CD14-positive monocyte (primary cell): Measurements from ENCODE around the gene CACNA1C. TPM values are rescaled to one million over a fixed set of nuclear protein-coding genes. Genes with fewer than 3 reads are reported as not detected.

Experiments used
- DNase-seq, 3 donors: peaks; one replicate each; pipeline ENCODE4 v3.0.0-alpha.2; 2011 to 2022
- H2AFZ ChIP-seq: 2 replicates; pipeline ENCODE4 v1.6.0; 2012; ENCODE audit warnings: mild to moderate bottlenecking, low read depth, low read length, inconsistent platforms; ENCODE audit not compliant: insufficient read depth, poor library complexity, severe bottlenecking
- H3K27ac ChIP-seq, 2 donors: 1 replicate in 1 of 2; 2 replicates in 1 of 2; pipeline ENCODE4 v1.5.1; 2012 to 2013; ENCODE audit warnings: low read length in 2 of 2, control low read depth in 1 of 2, inconsistent platforms in 1 of 2, low read depth in 1 of 2, mild to moderate bottlenecking in 1 of 2
- H3K27me3 ChIP-seq, 2 donors: one replicate each; pipeline versions ENCODE4 v1.6.0 to v1.6.1; 2011 to 2013; ENCODE audit warnings: low read length in 2 of 2; ENCODE audit not compliant: control insufficient read depth in 2 of 2, insufficient read depth in 2 of 2
- H3K36me3 ChIP-seq, 2 donors: replicated peaks in 1 of 2; 1 replicate in 1 of 2; 2 replicates in 1 of 2; pipeline versions ENCODE4 v1.5.1 to v1.6.1; 2012 to 2013; ENCODE audit warnings: low read length in 2 of 2, control low read depth in 1 of 2, inconsistent platforms in 1 of 2, mild to moderate bottlenecking in 1 of 2; ENCODE audit not compliant: insufficient read depth in 2 of 2, control insufficient read depth in 1 of 2
- H3K4me1 ChIP-seq, 2 donors: 1 replicate in 1 of 2; 2 replicates in 1 of 2; pipeline versions ENCODE4 v1.5.1 to v1.6.1; 2012 to 2013; ENCODE audit warnings: low read length in 2 of 2, control low read depth in 1 of 2, inconsistent platforms in 1 of 2, mild to moderate bottlenecking in 1 of 2, moderate library complexity in 1 of 2; ENCODE audit not compliant: insufficient read depth in 2 of 2, control insufficient read depth in 1 of 2
- H3K4me2 ChIP-seq: replicated peaks from 2 replicates; pipeline ENCODE3; 2012; ENCODE audit warnings: low read length, moderate library complexity, mild to moderate bottlenecking; ENCODE audit not compliant: poor library complexity, severe bottlenecking; ENCODE audit errors: extremely low read depth
- H3K4me3 ChIP-seq, 3 experiments: fragments of 200-600 bp in 1 of 3; sonication (generic) in 1 of 3; replicated peaks in 1 of 3; 1 replicate in 2 of 3; 2 replicates in 1 of 3; pipeline ENCODE4 v1.5.1; 2011 to 2013; ENCODE audit warnings: low read length in 3 of 3, mild to moderate bottlenecking in 3 of 3, control low read depth in 2 of 3, low read depth in 2 of 3, inconsistent platforms in 1 of 3, moderate library complexity in 1 of 3
- H3K79me2 ChIP-seq: 2 replicates; pipeline ENCODE4 v1.6.0; 2012; ENCODE audit warnings: mild to moderate bottlenecking, control low read depth, inconsistent platforms, low read length, moderate library complexity; ENCODE audit not compliant: insufficient read depth
- H3K9ac ChIP-seq: 2 replicates; pipeline ENCODE4 v1.6.0; 2017; ENCODE audit warnings: low read length, mild to moderate bottlenecking; ENCODE audit not compliant: insufficient read depth, poor library complexity, severe bottlenecking
- H3K9me3 ChIP-seq, 2 donors: replicated peaks in 1 of 2; 1 replicate in 1 of 2; 2 replicates in 1 of 2; pipeline versions ENCODE4 v1.5.1 to v1.6.1; 2012 to 2013; ENCODE audit warnings: low read length in 2 of 2, control low read depth in 1 of 2; ENCODE audit not compliant: control insufficient read depth in 1 of 2, insufficient read depth in 1 of 2
- H4K20me1 ChIP-seq: 2 replicates; pipeline ENCODE4 v1.6.0; 2012; ENCODE audit warnings: mild to moderate bottlenecking, low read length, control low read depth, moderate library complexity; ENCODE audit not compliant: insufficient read depth
- H3K27ac Mint-ChIP-seq, 7 donors: one replicate each; pipeline ENCODE4 v1.8.0; 2020; ENCODE audit warnings: mild to moderate bottlenecking in 7 of 7, mixed read lengths in 7 of 7, moderate library complexity in 6 of 7, inconsistent platforms in 2 of 7
- H3K27me3 Mint-ChIP-seq, 3 donors: one replicate each; pipeline ENCODE4 v1.8.0; 2021 to 2022; ENCODE audit warnings: low read depth in 3 of 3, mild to moderate bottlenecking in 3 of 3, mixed read lengths in 3 of 3, moderate library complexity in 3 of 3, inconsistent platforms in 1 of 3
- H3K36me3 Mint-ChIP-seq, 2 donors: one replicate each; pipeline ENCODE4 v1.8.0; 2020; ENCODE audit warnings: mixed read lengths in 2 of 2, inconsistent platforms in 1 of 2, mild to moderate bottlenecking in 1 of 2
- H3K4me1 Mint-ChIP-seq: one replicate; pipeline ENCODE4 v1.8.0; 2020; ENCODE audit warnings: mild to moderate bottlenecking, mixed read lengths
- H3K4me3 Mint-ChIP-seq, 2 donors: one replicate each; pipeline ENCODE4 v1.8.0; 2020; ENCODE audit warnings: mild to moderate bottlenecking in 2 of 2, mixed read lengths in 2 of 2, moderate library complexity in 1 of 2
- H3K9me3 Mint-ChIP-seq, 7 donors: one replicate each; pipeline ENCODE4 v1.8.0; 2020 to 2022; ENCODE audit warnings: mixed read lengths in 7 of 7, mild to moderate bottlenecking in 6 of 7, moderate library complexity in 6 of 7, inconsistent platforms in 2 of 7
- CTCF ChIP-seq: fragments of 200-600 bp; IDR thresholded peaks from one replicate; pipeline ENCODE4 v1.8.0; 2022; ENCODE audit warnings: antibody characterized with exemption, mild to moderate bottlenecking
- WGBS: methylation state at CpG from one replicate; pipeline ENCODE4 v1.1.5; 2013; ENCODE audit warnings: missing lambda C conversion rate; ENCODE audit not compliant: insufficient coverage; 5-methylcytosine and 5-hydroxymethylcytosine counted together
- intact Hi-C, 2 donors: fragments of 100-400 bp; cut with micrococcal nuclease; formaldehyde crosslinking; loops; one replicate each; pipeline versions ENCODE4 v1.15.0 to v1.15.1; 2023
- polyA plus RNA-seq, 3 donors: library from polyadenylated mRNA; depleted of rRNA in 1 of 3; unstranded in 2 of 3; stranded (reverse) in 1 of 3; fragments of 300-500 nt in 2 of 3; fragments of >200 nt in 1 of 3; fragmentation: Illumina TruSeq in 2 of 3; gene quantifications; 1 replicate in 2 of 3; 2 replicates in 1 of 3; pipeline ENCODE4 v1.2.3, GENCODE V29; 2012 to 2021

The CACNA1C gene
- polyA plus RNA-seq, 3 donors: not detected

GRCh38 chr12:2154050-2154449 is 101.3 kb downstream of the CACNA1C start:
- H3K36me3 Mint-ChIP-seq: no peaks in the 10 kb centered on the region
- H3K36me3 ChIP-seq: no peaks in the 10 kb centered on the region
- no peak overlapping the region for H3K27ac ChIP-seq
- no peaks in the 10 kb centered on the region for H4K20me1 ChIP-seq
- H3K9ac ChIP-seq: no peak overlapping the region
- peaks cover 2% of the 10 kb centered on the region for H3K4me1 Mint-ChIP-seq
- H2AFZ ChIP-seq: no peak overlapping the region
- H3K27me3 Mint-ChIP-seq: peaks cover 1 to 2% (median 2%) of the 10 kb centered on the region in 3 donors
- TF ChIP-seq CTCF: no peak
- H3K27ac Mint-ChIP-seq: no peak overlapping the region
- no peak overlapping the region for H3K4me2 ChIP-seq
- no peaks in the 10 kb centered on the region for H3K9me3 ChIP-seq
- H3K79me2 ChIP-seq: no peaks in the 10 kb centered on the region
- H3K9me3 Mint-ChIP-seq: peaks cover 0 to 1% (median 0%) of the 10 kb centered on the region in 7 donors
- no peak for DNase-seq
- intact Hi-C loops: no loop called here
- no peaks in the 10 kb centered on the region for H3K27me3 ChIP-seq
- WGBS: 73% methylated on average over 8 of the region's 9 CpGs
- H3K4me3 Mint-ChIP-seq: peak overlapping the region in 1 of 2 donors; percentile 2
- H3K4me3 ChIP-seq: no peak overlapping the region
- H3K4me1 ChIP-seq: no peaks in the 10 kb centered on the region

- H3K36me3 ChIP-seq: no peaks in the 10 kb centered on the region
- peaks cover 1 to 2% (median 2%) of the 10 kb centered on the region in 3 donors for H3K27me3 Mint-ChIP-seq
- DNase-seq: no peak
- H2AFZ ChIP-seq: no peak overlapping the region
- intact Hi-C loops: no loop called here
- WGBS: 100% methylated on average over 3 of the region's 6 CpGs
- H3K9me3 ChIP-seq: no peaks in the 10 kb centered on the region
- H3K79me2 ChIP-seq: no peaks in the 10 kb centered on the region
- H4K20me1 ChIP-seq: no peaks in the 10 kb centered on the region
- H3K27me3 ChIP-seq: no peaks in the 10 kb centered on the region
- no peak overlapping the region for H3K4me3 Mint-ChIP-seq
- no peak overlapping the region for H3K27ac ChIP-seq
- H3K4me2 ChIP-seq: no peak overlapping the region
- H3K4me3 ChIP-seq: no peak overlapping the region
- H3K9me3 Mint-ChIP-seq: peaks cover 0 to 1% (median 0%) of the 10 kb centered on the region in 7 donors
- no peak for TF ChIP-seq CTCF
- no peaks in the 10 kb centered on the region for H3K4me1 ChIP-seq
- no peak overlapping the region for H3K9ac ChIP-seq
- no peak overlapping the region for H3K27ac Mint-ChIP-seq
- H3K36me3 Mint-ChIP-seq: no peaks in the 10 kb centered on the region
- H3K4me1 Mint-ChIP-seq: peaks cover 2% of the 10 kb centered on the region
These were observed 101.7 kb downstream of the CACNA1C start for GRCh38 chr12:2154521-2154920.
